HG02623 (cell line): ENCODE results near the gene SLC25A38.
"Not testable (repeated sequence)": the region's sequence is repeated elsewhere in the genome, so short reads cannot be mapped to it uniquely, and the experiment has no call there.

Experiments used
- ATAC-seq: cut with Tn5 transposase; IDR thresholded peaks from one replicate; pipeline ENCODE4 v1.9.1; 2021; ENCODE audit warnings: moderate library complexity; ENCODE audit not compliant: unreplicated experiment

Gene SLC25A38, protein sequence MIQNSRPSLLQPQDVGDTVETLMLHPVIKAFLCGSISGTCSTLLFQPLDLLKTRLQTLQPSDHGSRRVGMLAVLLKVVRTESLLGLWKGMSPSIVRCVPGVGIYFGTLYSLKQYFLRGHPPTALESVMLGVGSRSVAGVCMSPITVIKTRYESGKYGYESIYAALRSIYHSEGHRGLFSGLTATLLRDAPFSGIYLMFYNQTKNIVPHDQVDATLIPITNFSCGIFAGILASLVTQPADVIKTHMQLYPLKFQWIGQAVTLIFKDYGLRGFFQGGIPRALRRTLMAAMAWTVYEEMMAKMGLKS

GRCh38 chr3:39383045-39383880 is at the start of gene SLC25A38:
TSS of gene SLC25A38 (plus strand) at chr3:39383370. CDS start at chr3:39383725, 355 bp downstream.
- ATAC-seq, result peak; percentile 68

DNA sequence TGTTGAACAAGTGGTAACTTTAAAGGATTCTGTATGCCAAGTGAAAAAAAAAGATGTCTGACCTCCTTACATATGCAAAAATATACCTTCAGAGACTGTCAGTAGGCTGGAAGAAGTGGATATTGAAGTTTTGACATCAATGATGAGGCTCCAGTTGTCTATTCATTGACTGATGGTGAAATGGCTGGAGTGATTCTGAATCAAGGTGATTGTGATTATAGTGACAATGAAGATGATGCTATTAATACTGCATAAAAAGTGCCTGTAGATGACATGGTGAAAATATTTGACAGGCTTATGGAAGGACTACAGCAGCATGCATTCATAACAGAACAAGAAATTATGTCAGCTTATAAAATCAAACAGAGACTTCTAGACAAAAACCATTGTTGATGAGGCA is 49.6 kb upstream of the SLC25A38 start:
- ATAC-seq, result no peak

GRCh38 chr3:39334205-39334604 is 49.0 kb upstream of the SLC25A38 start:
- ATAC-seq, result no peak

DNA sequence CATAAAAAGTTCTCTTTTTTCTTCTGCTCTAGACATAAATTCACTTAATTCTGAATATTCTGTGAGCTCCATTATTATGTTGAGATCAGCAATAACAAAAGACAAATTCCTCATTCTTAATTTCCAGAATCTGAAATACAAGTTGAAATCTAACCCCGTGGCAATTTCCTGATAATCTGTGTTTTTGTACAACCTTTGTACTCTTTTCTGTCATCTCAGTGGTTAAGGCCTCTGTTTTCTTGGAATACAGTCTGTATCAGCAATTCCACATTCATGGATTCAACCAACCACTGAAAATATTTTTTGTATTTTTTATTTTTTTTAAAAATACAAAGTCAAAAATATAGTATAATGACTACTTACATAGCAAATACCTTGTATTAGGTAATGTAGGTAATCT is 45.0 kb upstream of the SLC25A38 start:
- no peak for ATAC-seq

- ATAC-seq, result no peak
These were observed 44.1 kb upstream of the SLC25A38 start for GRCh38 chr3:39339086-39339485.

DNA sequence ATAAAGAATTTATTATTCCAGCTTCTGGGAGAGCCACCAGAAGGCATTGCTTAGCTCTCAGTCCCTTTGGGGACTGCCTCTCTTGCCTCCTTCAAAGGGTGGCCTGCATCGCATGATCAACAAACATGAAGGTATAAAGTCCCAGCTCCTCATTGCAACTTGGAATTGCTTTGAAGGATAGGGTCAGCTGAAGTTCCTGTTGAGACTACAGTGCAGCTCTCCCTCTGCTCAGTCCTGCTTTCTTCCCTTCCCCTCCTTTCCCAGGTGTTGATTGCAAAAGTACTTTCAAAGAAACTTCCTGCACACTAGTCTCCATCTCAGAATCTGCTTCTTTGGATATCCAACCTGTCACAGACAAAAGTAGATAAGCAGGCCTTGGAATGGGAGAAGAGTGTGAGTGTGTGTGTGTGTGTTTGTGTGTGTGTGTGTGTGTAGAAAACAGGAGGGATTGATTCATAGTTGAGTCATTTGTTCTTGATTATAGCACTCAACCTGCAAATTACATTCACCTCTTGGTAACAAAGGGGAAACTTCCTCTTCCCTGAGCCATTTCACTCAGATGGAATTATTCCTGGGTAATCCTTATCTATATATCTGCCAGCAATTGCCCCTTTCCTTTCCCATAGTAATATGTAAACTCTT is 40.0 kb upstream of the SLC25A38 start:
- no peak for ATAC-seq

DNA sequence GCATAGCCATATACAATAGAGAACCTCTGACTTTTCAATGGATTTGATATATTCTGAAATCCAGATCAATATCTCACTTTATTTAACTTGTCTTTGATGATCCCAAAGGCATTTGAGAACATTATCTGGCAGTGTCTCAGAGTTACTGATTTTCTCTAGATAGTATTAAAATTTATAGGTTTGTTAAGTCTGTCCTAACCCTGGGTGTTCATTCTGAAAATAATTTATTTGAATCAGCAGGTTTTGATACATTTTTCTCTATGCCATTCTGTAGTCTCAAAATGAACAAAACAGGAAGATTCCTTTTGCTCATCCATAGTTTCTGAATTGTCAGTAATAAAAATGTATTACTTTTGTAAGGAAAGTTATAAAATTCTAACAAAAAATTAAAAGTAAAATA is 39.4 kb upstream of the SLC25A38 start:
- no peak for ATAC-seq

DNA sequence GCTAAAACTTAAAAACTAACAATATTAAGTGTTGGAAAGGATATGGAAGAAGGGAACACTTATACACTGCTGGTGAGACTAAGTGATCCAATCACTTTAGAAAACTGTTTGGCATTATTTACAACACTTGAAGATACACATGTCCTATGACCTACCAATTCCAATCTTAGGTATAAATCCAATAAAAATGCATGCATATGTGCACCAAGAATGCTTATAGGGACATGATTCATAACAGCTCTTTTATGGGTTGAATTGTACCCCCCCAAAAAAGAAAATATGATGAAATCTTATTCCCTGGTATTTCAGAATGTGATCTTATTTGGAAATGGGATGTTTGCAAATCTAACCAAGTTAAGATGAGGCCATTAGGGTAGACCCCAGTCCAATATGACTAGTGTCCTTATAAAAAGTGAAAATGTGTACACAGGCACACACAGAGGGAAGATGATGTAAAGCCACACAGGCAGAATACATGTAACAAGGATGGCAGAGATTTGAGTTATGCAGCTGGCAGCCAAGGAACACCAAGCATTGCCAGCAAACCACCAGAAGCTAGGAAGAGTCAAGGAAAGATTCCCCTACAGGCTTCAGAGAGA is 38.3 kb upstream of the SLC25A38 start:
- no peak for ATAC-seq

DNA sequence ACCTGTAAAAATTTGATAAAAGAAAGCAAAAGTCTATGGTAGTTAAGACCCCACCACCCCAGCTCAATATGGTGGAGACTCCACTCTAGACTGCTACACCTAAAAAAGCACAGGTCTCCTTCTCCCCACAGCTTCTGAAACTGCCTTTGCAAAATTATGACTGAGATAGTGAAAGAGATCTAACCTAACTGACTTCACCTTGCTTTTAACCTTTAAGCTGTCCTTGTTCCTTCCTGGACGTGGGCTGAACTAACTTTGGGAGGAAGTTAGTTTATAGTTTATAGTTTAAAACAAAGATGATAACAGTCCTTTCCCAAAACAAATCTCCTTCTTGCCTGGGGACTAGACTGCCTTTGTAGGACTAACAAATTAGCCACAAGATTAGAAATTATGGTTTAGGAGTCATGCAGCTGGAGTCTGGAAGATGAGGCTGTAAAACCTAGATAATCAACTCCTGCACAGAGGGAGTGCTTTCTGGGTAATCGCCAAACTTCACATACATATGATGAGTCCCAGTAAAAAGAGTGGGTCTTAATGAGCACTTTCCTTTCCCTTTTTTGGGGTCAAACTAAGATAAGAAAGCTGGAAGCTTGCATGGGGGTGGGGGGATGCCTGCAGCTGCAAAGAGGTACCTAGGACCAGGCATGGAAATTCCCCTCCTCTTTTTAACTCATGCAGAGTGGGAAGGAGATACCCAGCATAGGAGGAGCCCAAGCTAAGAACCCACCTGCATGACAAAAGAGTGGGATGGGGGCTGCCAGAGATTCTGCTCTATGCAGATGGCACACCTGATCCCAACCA is 36.2 kb upstream of the SLC25A38 start:
- peak; percentile 61 for ATAC-seq

GRCh38 chr3:39347586-39347876 is 35.6 kb upstream of the SLC25A38 start:
- ATAC-seq, result no peak

DNA sequence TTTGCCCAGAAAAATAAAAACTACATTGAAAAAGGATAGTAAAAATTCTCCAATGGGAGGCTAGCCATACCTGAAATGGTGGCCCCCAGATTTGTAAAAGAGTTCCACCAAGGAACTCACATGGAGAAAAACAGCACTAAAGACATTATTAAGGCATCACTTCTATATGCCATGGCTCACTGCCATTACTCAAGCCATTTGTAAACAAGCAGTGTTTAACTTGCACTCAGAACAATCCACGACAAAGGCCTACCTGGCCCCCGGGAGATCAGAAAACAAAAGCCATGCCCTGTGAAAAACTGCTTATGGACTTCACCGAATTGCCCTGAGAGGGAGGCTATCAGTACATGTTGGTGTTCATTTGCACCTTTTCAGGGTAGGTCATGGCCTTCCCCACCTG is 34.1 kb upstream of the SLC25A38 start:
- no peak for ATAC-seq

- ATAC-seq, result no peak
These were observed 32.5 kb upstream of the SLC25A38 start for GRCh38 chr3:39350714-39351113.

- ATAC-seq, result not testable (repeated sequence)
These were observed 32.0 kb upstream of the SLC25A38 start for GRCh38 chr3:39351134-39351533.

GRCh38 chr3:39353168-39353927 is 29.8 kb upstream of the SLC25A38 start:
- not testable (repeated sequence) for ATAC-seq

- ATAC-seq, result no peak
These were observed 24.8 kb upstream of the SLC25A38 start for GRCh38 chr3:39358333-39358732.

GRCh38 chr3:39361252-39361927 is 21.8 kb upstream of the SLC25A38 start:
- ATAC-seq, result no peak

- no peak for ATAC-seq
These were observed 21.0 kb upstream of the SLC25A38 start for GRCh38 chr3:39362192-39362591.

- no peak for ATAC-seq
These were observed 20.4 kb upstream of the SLC25A38 start for GRCh38 chr3:39362812-39363211.

GRCh38 chr3:39370450-39370849 is 12.7 kb upstream of the SLC25A38 start:
- ATAC-seq, result not testable (repeated sequence)
